GM13977 (cell line): ENCODE data around the gene ARID1A.

Experiments
- DNase-seq: peaks from one replicate; pipeline ENCODE4 v3.0.0; 2012; ENCODE audit warnings: low spot score
- in situ Hi-C: fragments of 300-500 bp; cut with MboI; formaldehyde crosslinking; loops from one replicate; pipeline ENCODE4 v1.12.0; 2022; ENCODE audit warnings: low sequenced_read_pairs, low pct_unique_long_range_greater_than_20kb, mixed read lengths, inconsistent platforms; ENCODE audit not compliant: unreplicated experiment
- TF ChIP-seq, protein P1 (sequence below): IDR thresholded peaks from 2 replicates; pipeline ENCODE4 v1.5.1; 2012; ENCODE audit warnings: mild to moderate bottlenecking, control low read depth; ENCODE audit not compliant: insufficient read depth; ENCODE audit errors: extremely low read depth, missing control alignments

The ARID1A gene

DNA sequence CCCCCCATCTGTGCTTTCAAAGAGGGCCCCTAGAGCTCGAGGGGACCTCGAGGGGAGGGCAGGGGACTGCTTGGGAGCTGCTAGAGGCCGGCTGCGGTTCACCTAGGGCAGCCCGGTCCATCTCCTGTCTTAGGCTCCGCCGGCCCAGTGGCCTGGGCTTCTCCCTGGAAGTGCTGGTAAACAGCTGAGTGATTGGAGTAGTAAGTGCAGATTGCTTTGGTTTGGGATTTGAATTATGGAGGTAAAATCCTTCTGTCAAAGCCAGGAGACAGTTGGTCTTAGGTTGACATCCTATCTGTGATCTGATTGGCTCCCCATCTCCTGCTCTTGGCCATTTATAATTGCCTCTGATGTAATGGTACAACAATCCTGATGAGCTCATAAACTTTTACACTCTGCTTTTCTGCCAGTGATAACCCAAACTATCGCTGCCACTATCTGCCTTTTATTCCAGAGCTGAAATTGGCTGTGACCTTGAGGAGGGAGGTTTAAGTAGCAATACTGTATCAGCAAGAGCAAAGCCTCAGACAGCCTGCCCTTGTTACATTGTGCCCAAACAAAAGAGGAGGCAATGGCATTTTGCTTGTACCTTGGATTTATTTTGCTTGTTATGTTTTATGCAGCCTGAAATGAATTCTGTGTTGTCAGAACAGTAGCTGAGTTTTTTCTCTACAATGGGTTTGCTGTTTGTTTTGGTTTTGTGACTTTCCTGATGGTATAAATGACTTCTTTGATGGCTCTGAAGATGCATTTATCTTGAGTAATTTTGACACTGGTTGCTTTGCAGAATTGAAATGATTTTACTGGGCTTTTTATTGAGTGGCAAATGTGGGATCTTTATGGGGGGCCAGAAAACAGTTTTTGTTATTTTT, 2.4 kb downstream of the ARID1A start:
- TF ChIP-seq, protein P1, sequence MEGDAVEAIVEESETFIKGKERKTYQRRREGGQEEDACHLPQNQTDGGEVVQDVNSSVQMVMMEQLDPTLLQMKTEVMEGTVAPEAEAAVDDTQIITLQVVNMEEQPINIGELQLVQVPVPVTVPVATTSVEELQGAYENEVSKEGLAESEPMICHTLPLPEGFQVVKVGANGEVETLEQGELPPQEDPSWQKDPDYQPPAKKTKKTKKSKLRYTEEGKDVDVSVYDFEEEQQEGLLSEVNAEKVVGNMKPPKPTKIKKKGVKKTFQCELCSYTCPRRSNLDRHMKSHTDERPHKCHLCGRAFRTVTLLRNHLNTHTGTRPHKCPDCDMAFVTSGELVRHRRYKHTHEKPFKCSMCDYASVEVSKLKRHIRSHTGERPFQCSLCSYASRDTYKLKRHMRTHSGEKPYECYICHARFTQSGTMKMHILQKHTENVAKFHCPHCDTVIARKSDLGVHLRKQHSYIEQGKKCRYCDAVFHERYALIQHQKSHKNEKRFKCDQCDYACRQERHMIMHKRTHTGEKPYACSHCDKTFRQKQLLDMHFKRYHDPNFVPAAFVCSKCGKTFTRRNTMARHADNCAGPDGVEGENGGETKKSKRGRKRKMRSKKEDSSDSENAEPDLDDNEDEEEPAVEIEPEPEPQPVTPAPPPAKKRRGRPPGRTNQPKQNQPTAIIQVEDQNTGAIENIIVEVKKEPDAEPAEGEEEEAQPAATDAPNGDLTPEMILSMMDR, result no peak
- in situ Hi-C loops, result no loop called here
- DNase-seq, result peak; percentile 81

DNA sequence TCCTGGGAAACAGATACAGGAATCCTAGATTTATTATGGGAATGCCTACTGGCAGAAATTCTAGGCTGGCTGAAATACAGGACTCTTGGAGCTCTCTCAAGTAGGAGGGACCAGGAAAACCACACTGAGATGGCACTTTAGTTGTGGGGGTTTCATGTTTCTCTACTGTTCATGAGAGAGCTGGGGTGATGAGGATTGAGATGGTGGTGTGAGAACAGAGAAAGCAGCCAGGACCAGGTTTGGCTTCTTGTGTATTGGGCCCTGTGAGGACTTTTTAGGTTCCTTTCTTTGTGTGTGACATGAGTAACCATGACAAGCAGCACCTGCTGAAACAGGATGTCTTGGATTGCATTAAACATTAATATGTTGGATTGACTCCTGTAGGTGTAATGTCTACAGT, 4.9 kb downstream of the ARID1A start:
- no peak for DNase-seq
- in situ Hi-C loops, result no loop called here
- TF ChIP-seq, protein P1, result no peak

DNA sequence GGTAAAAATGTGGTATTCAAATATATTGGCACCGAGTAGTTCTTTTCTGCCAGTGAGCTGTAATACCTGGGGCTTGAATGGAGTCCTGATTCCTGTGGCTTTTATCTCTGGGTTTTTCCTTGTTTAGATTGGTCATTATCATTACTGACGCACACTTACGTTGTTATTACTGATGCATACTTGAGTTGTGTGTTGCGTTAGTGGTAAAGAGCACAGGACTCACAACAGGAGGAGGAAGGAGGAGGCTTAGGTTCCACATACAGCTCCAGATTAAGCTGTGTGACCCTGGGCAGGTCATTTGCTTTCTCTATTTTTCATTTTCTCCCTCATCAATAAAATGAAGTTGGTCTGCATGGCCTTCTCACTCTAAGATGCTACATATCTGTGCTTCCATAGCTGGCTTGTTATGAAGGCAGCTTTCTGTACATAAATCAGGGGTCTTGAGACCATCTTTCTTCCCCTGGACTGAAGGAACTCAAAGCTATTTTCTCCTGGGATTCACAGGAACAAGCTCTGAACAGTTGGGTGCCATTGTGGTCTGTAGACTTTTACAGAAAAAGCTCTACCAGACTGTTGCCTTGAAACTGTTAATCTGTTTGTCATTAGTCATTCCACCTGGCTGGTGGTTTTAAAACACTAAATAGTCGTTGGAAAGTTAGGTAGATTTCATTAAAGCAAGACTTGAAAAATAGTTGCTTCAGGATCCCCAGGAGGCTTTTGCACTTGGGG, 5.6 kb downstream of the ARID1A start:
- TF ChIP-seq, protein P1, result no peak

DNA sequence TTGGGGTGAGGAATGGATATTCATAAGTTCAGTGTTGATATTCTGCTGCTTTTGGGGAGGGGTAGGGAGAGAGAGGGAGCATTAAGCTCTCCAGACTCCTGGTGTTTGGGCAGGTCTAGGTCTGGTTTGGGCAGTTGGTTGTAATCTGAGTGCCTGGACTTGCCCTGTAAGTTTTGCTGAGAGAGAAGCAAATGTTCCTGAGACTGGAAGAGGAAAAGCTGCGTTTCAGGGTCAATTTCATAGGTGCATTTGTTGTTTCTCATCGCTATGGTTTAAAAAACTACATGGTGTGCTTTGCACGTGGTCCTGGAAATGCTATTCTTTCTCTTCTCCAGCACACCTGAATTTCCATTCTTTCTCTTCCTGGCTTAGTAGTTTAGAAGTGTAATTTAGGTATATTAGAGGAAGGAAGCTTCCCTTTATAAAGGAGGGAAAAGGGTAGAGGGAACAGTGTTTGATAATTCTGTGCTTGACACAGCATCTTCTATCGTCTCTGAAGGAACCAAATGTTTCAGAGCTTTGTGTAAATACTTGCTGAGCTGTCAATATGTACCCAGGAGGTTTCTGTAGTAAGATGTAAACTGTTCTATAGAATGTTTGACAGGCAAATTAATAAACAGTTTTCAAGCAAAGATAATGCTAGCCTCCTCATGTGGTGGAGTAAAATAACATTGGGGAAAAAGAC, 6.3 kb downstream of the ARID1A start:
- in situ Hi-C loops, result no loop called here
- TF ChIP-seq, protein P1, result no peak
- no peak for DNase-seq

More for the DNA sequence above, 5.6 kb downstream of the ARID1A start:
- DNase-seq, result no peak
- in situ Hi-C loops, result no loop called here

DNA sequence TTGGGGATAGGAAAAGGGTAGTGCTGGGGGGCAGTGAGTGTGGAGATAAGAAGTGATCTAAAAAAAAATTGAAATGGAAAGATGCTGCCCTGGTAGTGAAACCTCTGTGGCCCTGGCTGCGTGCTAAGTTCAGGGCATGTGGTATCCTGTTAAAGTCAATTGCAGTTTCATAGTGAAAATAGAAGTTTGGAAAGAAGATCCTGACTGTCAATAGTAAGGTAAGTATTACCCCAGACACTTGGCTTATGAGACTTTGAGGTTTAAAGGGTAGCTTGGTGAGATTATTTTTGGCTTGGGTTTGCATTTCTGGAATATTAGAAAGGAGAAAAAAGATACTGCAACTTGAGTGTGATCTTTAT, 6.8 kb downstream of the ARID1A start:
- DNase-seq, result no peak
- in situ Hi-C loops, result no loop called here
- TF ChIP-seq, protein P1, result no peak

DNA sequence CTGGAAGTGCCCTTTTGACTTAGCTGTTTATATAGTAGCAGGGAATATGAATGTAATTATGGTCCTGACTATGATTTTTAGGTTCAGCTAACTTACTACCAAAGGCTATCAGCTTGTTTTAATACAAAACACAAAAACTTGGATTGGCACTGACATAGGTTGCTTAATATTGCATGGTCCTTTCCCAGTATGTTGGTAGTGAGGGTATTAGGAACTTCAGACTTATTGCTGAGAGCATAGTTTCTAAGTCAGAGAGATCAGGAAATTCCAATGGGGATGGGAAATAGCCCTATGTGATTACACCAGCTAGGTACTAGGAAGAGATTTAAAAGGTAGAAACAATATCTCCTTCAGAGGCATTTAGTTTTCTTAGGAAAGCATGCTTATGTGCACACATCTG, 7.7 kb downstream of the ARID1A start:
- in situ Hi-C loops, result no loop called here
- TF ChIP-seq, protein P1, result no peak
- no peak for DNase-seq
